Panc1 (cell line): Measurements from ENCODE around the gene TMEM238L. TPM values are rescaled to one million over a fixed set of nuclear protein-coding genes. Genes with fewer than 3 reads are reported as not detected.

Source experiments
- ATAC-seq: fragments of 200-7000 bp; cut with Tn5 transposase; 2 replicates; pipeline ENCODE4 v1.9.1; 2020; ENCODE audit warnings: mild to moderate bottlenecking, moderate library complexity
- BruUV-seq: library from RNA; stranded (reverse); fragments of 400-500 nt; replicated peaks from 2 replicates; lab custom pipeline; 2021; lab: Mats Ljungman, UMichigan
- CTCF ChIA-PET: fragments of 300-600 bp; sonication (Branson Sonifier 250); formaldehyde crosslinking; loops from one replicate; lab custom pipeline; 2022; ENCODE audit warnings: antibody characterized with exemption; lab: Charles Lee
- POLR2A ChIA-PET: fragments of 300-600 bp; sonication (Branson Sonifier 250); formaldehyde crosslinking; loops from one replicate; lab custom pipeline; 2022; ENCODE audit warnings: antibody characterized with exemption; lab: Charles Lee
- DNase-seq: peaks from one replicate; pipeline ENCODE4 v3.0.0-alpha.2; 2010; ENCODE audit warnings: low read depth, low spot score
- H3K27ac ChIP-seq: 2 replicates; pipeline ENCODE4 v1.5.1; 2011; ENCODE audit warnings: mild to moderate bottlenecking, low read length, inconsistent platforms
- H3K27me3 ChIP-seq: fragments of 200-500 bp; sonication (Bioruptor generic); 2 replicates; pipeline ENCODE4 v1.6.0; 2014; ENCODE audit warnings: low read length, inconsistent platforms; ENCODE audit not compliant: control insufficient read depth, insufficient read depth
- H3K36me3 ChIP-seq: fragments of 200-500 bp; sonication (Bioruptor generic); 2 replicates; pipeline ENCODE4 v1.5.1; 2014; ENCODE audit warnings: inconsistent platforms, mild to moderate bottlenecking, low read length, moderate library complexity; ENCODE audit not compliant: control insufficient read depth, insufficient read depth
- H3K4me1 ChIP-seq: 2 replicates; pipeline ENCODE4 v1.5.1; 2011; ENCODE audit warnings: inconsistent platforms, mild to moderate bottlenecking, low read length, moderate library complexity; ENCODE audit not compliant: control insufficient read depth, insufficient read depth
- H3K4me3 ChIP-seq, 2 experiments: 2 replicates each; pipeline ENCODE4 v1.5.1; 2011 to 2012; ENCODE audit warnings: low read depth in 2 of 2, low read length in 2 of 2, mild to moderate bottlenecking in 2 of 2, inconsistent platforms in 1 of 2, moderate library complexity in 1 of 2
- H3K9me3 ChIP-seq: fragments of 200-500 bp; sonication (Bioruptor generic); 2 replicates; pipeline ENCODE4 v1.5.1; 2014; ENCODE audit warnings: low read depth, mild to moderate bottlenecking, inconsistent platforms, low read length, moderate library complexity; ENCODE audit not compliant: control insufficient read depth, insufficient read depth
- POLR2AphosphoS5 ChIP-seq: IDR thresholded peaks from 2 replicates; pipeline ENCODE4 v1.6.1; 2012; ENCODE audit warnings: mild to moderate bottlenecking, low read depth, low read length, moderate library complexity
- SIN3A ChIP-seq: IDR thresholded peaks from 2 replicates; pipeline ENCODE4 v1.6.1; 2012; ENCODE audit warnings: low read depth, mild to moderate bottlenecking, low read length, moderate library complexity, borderline replicate concordance; ENCODE audit not compliant: insufficient read depth
- TCF7L2 ChIP-seq: IDR thresholded peaks from 2 replicates; pipeline ENCODE4 v1.6.1; 2011; ENCODE audit warnings: mild to moderate bottlenecking, low read depth, low read length, inconsistent platforms
- in situ Hi-C: cut with HindIII; loops from 2 replicates; pipeline ENCODE4 v1.10.0; 2016; ENCODE audit warnings: low sequenced_read_pairs, low pct_unique_long_range_greater_than_20kb
- intact Hi-C: fragments of 100-400 bp; cut with micrococcal nuclease; formaldehyde crosslinking; loops from one replicate; pipeline ENCODE4 v1.10.0; 2022; ENCODE audit not compliant: unreplicated experiment
- total RNA-seq: library from RNA; stranded (reverse); gene quantifications from one replicate; pipeline ENCODE4 v1.2.1, GENCODE V29; 2021; ENCODE audit not compliant: unreplicated experiment
- TF ChIP-seq, protein P1 (sequence below), 2 experiments: IDR thresholded peaks; 2 replicates each; pipeline ENCODE4 v1.6.1; 2011 to 2012; ENCODE audit warnings: low read depth in 2 of 2, control low read depth in 1 of 2, low read length in 1 of 2, mild to moderate bottlenecking in 1 of 2, moderate library complexity in 1 of 2; ENCODE audit not compliant: insufficient read depth in 1 of 2
- TF ChIP-seq, protein P2 (sequence below): fragments of 450-650 bp; IDR thresholded peaks from 2 replicates; pipeline ENCODE4 v1.5.1; 2017; ENCODE audit warnings: mild to moderate bottlenecking

Gene TMEM238L
- total RNA-seq, 1 experiment from 2014 or later: not detected

DNA sequence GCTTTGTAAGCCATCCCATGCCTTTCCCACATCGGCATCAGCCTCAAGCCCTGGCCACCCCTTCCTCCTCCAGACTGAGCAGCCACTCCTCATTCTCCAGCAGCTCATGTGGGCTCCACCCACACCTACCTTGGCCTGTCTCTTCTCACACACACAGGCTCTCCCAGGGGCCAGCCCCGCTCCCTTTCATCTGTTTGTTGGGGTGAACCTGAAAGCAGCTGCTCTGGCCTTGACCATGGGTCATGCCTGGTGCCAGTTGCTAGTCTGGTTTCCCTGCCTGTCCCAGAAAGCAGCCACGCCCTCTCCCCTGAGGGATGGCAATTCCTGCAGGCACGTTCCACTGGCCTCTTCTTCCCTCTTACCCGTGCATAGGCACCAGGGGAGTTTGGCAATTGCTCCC is 11.4 kb upstream of the TMEM238L start:
- POLR2A ChIA-PET: no interaction called here
- intact Hi-C loops: no loop called here
- in situ Hi-C loops: no loop called here
- no peaks in the 10 kb centered on the region for H3K36me3 ChIP-seq
- H3K9me3 ChIP-seq: no peaks in the 10 kb centered on the region
- no peak for DNase-seq
- no peaks in the 10 kb centered on the region for H3K4me1 ChIP-seq
- H3K27ac ChIP-seq: no peak overlapping the region
- CTCF ChIA-PET: no interaction called here
- TF ChIP-seq, protein P1, sequence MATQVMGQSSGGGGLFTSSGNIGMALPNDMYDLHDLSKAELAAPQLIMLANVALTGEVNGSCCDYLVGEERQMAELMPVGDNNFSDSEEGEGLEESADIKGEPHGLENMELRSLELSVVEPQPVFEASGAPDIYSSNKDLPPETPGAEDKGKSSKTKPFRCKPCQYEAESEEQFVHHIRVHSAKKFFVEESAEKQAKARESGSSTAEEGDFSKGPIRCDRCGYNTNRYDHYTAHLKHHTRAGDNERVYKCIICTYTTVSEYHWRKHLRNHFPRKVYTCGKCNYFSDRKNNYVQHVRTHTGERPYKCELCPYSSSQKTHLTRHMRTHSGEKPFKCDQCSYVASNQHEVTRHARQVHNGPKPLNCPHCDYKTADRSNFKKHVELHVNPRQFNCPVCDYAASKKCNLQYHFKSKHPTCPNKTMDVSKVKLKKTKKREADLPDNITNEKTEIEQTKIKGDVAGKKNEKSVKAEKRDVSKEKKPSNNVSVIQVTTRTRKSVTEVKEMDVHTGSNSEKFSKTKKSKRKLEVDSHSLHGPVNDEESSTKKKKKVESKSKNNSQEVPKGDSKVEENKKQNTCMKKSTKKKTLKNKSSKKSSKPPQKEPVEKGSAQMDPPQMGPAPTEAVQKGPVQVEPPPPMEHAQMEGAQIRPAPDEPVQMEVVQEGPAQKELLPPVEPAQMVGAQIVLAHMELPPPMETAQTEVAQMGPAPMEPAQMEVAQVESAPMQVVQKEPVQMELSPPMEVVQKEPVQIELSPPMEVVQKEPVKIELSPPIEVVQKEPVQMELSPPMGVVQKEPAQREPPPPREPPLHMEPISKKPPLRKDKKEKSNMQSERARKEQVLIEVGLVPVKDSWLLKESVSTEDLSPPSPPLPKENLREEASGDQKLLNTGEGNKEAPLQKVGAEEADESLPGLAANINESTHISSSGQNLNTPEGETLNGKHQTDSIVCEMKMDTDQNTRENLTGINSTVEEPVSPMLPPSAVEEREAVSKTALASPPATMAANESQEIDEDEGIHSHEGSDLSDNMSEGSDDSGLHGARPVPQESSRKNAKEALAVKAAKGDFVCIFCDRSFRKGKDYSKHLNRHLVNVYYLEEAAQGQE (IDR thresholded peaks at IDR 0.05; ENCODE audit: insufficient read depth in 1 of 2, low read depth in 2 of 2, low read length in 1 of 2): no peak
- TF ChIP-seq, protein P2, sequence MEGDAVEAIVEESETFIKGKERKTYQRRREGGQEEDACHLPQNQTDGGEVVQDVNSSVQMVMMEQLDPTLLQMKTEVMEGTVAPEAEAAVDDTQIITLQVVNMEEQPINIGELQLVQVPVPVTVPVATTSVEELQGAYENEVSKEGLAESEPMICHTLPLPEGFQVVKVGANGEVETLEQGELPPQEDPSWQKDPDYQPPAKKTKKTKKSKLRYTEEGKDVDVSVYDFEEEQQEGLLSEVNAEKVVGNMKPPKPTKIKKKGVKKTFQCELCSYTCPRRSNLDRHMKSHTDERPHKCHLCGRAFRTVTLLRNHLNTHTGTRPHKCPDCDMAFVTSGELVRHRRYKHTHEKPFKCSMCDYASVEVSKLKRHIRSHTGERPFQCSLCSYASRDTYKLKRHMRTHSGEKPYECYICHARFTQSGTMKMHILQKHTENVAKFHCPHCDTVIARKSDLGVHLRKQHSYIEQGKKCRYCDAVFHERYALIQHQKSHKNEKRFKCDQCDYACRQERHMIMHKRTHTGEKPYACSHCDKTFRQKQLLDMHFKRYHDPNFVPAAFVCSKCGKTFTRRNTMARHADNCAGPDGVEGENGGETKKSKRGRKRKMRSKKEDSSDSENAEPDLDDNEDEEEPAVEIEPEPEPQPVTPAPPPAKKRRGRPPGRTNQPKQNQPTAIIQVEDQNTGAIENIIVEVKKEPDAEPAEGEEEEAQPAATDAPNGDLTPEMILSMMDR: no peak
- TF ChIP-seq TCF7L2 (no peak), SIN3A (no peak), POLR2AphosphoS5 (no peak)
- no TSS peak for BruUV-seq
- H3K4me3 ChIP-seq: no peak overlapping the region
- no peaks in the 10 kb centered on the region; the same call in 1 of the 2 replicates for H3K27me3 ChIP-seq
- ATAC-seq: no peak

DNA sequence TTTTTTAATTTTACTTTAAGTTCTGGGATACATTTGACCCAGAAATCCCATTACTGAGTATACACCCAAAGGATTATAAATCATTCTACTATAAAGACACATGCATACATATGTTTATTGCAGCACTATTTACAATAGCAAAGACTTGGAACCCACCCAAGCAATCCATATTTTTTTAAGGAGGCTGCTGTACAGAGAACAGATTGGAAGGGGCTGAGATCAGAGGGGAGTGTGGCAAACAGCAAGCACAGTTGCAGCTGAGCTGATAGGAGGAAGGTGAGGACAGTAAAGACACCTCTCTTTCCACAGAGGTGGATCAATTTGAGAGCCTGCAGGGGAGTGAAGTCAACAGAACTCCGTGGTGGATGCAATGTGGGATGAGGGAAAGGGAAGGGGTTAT is 10.2 kb upstream of the TMEM238L start:
- no TSS peak for BruUV-seq
- no peak for DNase-seq
- TF ChIP-seq TCF7L2 (no peak), SIN3A (no peak), POLR2AphosphoS5 (no peak)
- TF ChIP-seq, protein P1 (IDR thresholded peaks at IDR 0.05; ENCODE audit: insufficient read depth in 1 of 2, low read depth in 2 of 2, low read length in 1 of 2): no peak
- TF ChIP-seq, protein P2: no peak
- intact Hi-C loops: no loop called here
- Histone ChIP-seq H3K4me1 (no peaks in the 10 kb centered on the region), H3K36me3 (no peaks in the 10 kb centered on the region), H3K27ac (no peak overlapping the region), H3K27me3 (no peaks in the 10 kb centered on the region; the same call in 1 of the 2 replicates), H3K9me3 (no peaks in the 10 kb centered on the region), H3K4me3 (no peak overlapping the region)
- CTCF ChIA-PET: no interaction called here
- ATAC-seq: no peak
- in situ Hi-C loops: no loop called here
- POLR2A ChIA-PET: no interaction called here
